ENCODE data around the gene EDNRA.

EDNRA gene

DNA sequence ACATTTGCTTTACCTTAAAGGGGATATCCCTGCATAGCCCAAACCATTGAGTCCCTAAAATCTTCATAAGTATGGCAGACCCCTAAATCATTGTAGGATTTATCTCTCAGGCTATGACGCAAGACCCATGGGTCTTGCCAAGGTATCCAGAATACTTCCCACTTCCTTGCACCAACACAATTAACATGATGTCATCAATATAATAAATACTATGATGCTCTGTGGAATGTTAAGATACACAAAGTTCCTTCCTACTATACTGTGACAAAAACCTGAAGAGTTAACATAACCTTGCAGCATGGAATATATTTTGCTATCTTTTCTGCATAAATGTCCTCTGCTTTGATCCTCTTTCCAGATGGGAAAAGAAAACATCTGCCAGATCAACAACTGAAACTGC, 86.4 kb downstream of the EDNRA start:
- CTCF ChIA-PET = no interaction called here
- H3K4me3 ChIP-seq (ENCODE audit: low read depth, low read length) = no peak overlapping the region
- TF ChIP-seq, protein P1, sequence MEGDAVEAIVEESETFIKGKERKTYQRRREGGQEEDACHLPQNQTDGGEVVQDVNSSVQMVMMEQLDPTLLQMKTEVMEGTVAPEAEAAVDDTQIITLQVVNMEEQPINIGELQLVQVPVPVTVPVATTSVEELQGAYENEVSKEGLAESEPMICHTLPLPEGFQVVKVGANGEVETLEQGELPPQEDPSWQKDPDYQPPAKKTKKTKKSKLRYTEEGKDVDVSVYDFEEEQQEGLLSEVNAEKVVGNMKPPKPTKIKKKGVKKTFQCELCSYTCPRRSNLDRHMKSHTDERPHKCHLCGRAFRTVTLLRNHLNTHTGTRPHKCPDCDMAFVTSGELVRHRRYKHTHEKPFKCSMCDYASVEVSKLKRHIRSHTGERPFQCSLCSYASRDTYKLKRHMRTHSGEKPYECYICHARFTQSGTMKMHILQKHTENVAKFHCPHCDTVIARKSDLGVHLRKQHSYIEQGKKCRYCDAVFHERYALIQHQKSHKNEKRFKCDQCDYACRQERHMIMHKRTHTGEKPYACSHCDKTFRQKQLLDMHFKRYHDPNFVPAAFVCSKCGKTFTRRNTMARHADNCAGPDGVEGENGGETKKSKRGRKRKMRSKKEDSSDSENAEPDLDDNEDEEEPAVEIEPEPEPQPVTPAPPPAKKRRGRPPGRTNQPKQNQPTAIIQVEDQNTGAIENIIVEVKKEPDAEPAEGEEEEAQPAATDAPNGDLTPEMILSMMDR (IDR thresholded peaks at IDR 0.05; ENCODE audit: insufficient read depth, low read length, missing control alignments) = no peak
- POLR2A ChIA-PET = no interaction called here
- no peak for DNase-seq (ENCODE audit: low read depth, low spot score)

DNA sequence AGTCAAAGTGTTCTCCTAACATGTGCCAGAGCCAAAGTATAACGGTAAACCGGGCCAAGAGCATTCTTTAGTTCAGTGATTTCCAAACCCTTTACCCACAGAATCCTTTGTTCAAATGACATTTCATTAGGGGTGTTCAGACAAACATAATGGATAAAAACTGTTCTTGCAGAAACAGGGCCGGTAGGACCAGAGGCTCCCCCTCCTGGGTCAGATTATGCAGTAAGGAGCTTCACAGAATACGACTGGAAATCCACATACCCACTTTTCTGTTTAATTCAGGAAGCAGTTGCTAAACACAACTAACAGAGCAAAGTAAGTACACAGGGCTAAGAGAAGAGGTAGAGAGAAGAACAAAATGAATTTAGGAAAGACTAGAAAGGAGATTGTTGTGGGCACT, 89.7 kb downstream of the EDNRA start:
- TF ChIP-seq, protein P1 (IDR thresholded peaks at IDR 0.05; ENCODE audit: insufficient read depth, low read length, missing control alignments) = no peak
- no peak overlapping the region for H3K4me3 ChIP-seq (ENCODE audit: low read depth, low read length)
- CTCF ChIA-PET = interaction anchor here (1.0 to 2.0 kb wide), 4 partner anchors 8 to 296 kb away, joined by 3 to 5 read pairs (median 4); no protein-coding TSS in a partner anchor
- POLR2A ChIA-PET = no interaction called here
- DNase-seq (ENCODE audit: low read depth, low spot score) = no peak

DNA sequence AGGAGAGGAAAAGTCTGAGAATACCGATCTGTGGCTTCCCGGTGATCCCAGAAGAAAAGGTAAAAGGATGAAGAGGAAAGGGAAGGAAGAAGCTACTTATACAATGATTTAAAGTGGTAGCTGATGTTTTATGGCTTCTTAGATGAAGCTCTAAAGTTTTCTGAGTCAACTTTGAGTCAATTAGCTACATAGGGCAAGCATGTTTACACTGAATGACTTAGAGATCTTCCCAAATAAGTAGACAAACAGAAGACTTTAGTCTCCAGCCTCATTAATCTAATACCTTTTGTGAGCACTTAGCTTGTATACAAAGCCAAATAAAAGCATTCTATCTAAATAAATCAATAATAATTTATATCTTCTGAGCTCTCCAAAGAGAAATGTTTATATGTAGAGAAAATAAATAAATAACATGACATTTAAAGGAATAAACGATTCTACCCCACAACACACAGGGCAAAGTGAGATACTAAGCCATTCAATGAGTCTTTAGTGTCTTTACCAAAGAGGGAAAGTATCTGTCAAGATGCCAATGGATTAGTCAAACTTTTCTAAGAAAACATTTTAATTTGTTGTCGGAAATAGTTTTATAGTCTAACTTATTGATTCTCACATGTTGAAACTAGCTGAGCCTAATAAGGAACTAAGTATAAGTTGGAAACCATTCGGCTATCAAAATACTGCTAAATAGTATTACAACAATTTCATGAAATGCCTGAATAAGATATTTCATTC, 90.3 kb downstream of the EDNRA start:
- no peak overlapping the region for H3K4me3 ChIP-seq (ENCODE audit: low read depth, low read length)
- TF ChIP-seq, protein P1 (IDR thresholded peaks at IDR 0.05; ENCODE audit: insufficient read depth, low read length, missing control alignments) = no peak
- ChIA-PET CTCF (interaction anchor here (1.0 to 2.0 kb wide), 4 partner anchors 9 to 296 kb away, joined by 3 to 5 read pairs (median 4); no protein-coding TSS in a partner anchor), POLR2A (no interaction called here)
- no peak for DNase-seq (ENCODE audit: low read depth, low spot score)

DNA sequence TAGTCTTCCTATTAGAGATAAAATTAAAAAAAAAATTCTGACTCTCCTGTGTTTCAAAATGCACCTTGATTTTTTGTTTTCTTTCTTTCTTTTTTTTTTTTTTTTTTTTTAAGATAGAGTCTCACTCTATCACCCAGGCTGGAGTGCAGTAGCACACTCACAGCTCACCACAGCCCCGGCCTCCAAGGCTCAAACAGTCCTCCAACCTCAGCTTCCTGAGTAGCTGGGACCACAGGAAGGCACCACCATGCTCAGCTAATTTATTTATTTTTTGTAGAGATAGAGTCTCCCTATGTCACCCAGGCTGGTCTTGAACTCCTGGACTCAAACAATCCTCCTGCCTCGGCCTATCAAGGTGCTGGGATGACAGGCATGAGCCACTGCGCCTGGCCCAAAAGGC, 95.2 kb downstream of the EDNRA start:
- POLR2A ChIA-PET = no interaction called here
- TF ChIP-seq, protein P1 (IDR thresholded peaks at IDR 0.05; ENCODE audit: insufficient read depth, low read length, missing control alignments) = no peak
- DNase-seq (ENCODE audit: low read depth, low spot score) = no peak
- no peak overlapping the region for H3K4me3 ChIP-seq (ENCODE audit: low read depth, low read length)
- CTCF ChIA-PET = interaction anchor here (0.7 kb wide), 1 partner anchor 13 kb away, joined by 5 read pairs; no protein-coding TSS in a partner anchor

DNA sequence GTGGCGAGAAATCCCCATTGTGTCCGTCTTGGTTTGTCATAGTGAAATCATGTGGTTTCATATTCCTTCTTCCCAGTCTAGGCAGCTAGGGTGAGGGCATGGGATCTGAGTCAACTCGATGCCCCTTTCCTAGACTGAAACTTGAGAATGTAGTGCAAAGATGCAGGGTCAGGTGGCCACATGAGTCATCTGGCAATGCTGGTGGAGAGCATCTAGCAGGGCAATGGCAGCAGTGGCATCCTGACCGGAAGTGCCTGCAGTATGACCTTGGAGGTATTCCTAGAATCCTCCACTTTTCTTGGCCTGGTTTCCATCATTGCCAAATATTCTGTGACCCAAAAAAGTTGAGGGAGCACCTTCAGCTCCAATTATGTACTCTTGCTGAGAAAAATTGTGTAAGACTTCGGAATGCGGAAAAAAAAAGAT, 97.2 kb downstream of the EDNRA start:
- CTCF ChIA-PET = interaction anchor here (0.7 to 1.3 kb wide), 3 partner anchors 12 to 387 kb away, joined by 3 to 10 read pairs (median 3); no protein-coding TSS in a partner anchor
- DNase-seq (ENCODE audit: low read depth, low spot score) = peak; percentile 84
- TF ChIP-seq, protein P1 (IDR thresholded peaks at IDR 0.05; ENCODE audit: insufficient read depth, low read length, missing control alignments) = no peak
- POLR2A ChIA-PET = no interaction called here
- H3K4me3 ChIP-seq (ENCODE audit: low read depth, low read length) = no peak overlapping the region

DNA sequence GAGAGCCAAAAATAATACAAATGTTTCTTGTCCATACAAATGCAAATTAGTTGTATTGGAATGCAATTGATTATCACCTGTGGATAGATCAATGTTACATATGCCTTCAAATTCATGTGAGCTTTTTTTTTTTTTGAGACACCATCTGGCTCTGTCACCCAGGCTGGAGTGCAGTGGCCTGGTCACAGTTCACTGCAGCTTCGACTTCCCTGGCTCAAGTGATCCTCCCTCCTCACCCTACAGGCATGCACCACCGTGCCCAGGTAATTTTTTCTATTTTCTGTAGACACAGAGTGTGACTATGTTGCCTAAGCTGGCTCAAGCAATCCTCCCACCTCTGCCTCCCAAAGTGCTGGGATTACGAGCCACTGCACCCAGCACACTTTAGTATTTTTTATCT, 97.7 kb downstream of the EDNRA start:
- H3K4me3 ChIP-seq (ENCODE audit: low read depth, low read length) = no peak overlapping the region
- TF ChIP-seq, protein P1 (IDR thresholded peaks at IDR 0.05; ENCODE audit: insufficient read depth, low read length, missing control alignments) = no peak
- ChIA-PET POLR2A (no interaction called here), CTCF (no interaction called here)
- no peak for DNase-seq (ENCODE audit: low read depth, low spot score)
